Calu3 (cell line): ENCODE data around the gene ILF2. TPM values are rescaled to one million over a fixed set of nuclear protein-coding genes. Genes with fewer than 3 reads are reported as not detected.

Experiments used
- BruUV-seq: library from RNA; stranded (reverse); fragments of 400-500 nt; replicated peaks from 2 replicates; lab custom pipeline; 2021; lab: Mats Ljungman, UMichigan
- CTCF ChIA-PET: fragments of 300-600 bp; sonication (Branson Sonifier 250); formaldehyde crosslinking; loops from one replicate; lab custom pipeline; 2022; ENCODE audit warnings: antibody characterized with exemption; lab: Charles Lee
- DNase-seq: peaks from one replicate; pipeline ENCODE4 v3.0.0; 2022
- H3K27ac Mint-ChIP-seq: one replicate; pipeline ENCODE4 v1.8.0; 2022; ENCODE audit warnings: mixed read lengths; ENCODE audit not compliant: unreplicated experiment
- H3K27me3 Mint-ChIP-seq: one replicate; pipeline ENCODE4 v1.8.0; 2022; ENCODE audit warnings: mixed read lengths; ENCODE audit not compliant: unreplicated experiment
- H3K36me3 Mint-ChIP-seq: one replicate; pipeline ENCODE4 v1.8.0; 2022; ENCODE audit warnings: mild to moderate bottlenecking, moderate library complexity, mixed read lengths; ENCODE audit not compliant: insufficient read depth, unreplicated experiment
- H3K4me1 Mint-ChIP-seq: one replicate; pipeline ENCODE4 v1.8.0; 2022; ENCODE audit warnings: mild to moderate bottlenecking, low read depth, mixed read lengths; ENCODE audit not compliant: unreplicated experiment
- H3K4me3 Mint-ChIP-seq: one replicate; pipeline ENCODE4 v1.8.0; 2022; ENCODE audit warnings: mild to moderate bottlenecking, low read depth, moderate library complexity, mixed read lengths; ENCODE audit not compliant: unreplicated experiment
- H3K9me3 Mint-ChIP-seq: one replicate; pipeline ENCODE4 v1.8.0; 2022; ENCODE audit warnings: low read depth, mixed read lengths; ENCODE audit not compliant: unreplicated experiment
- CTCF ChIP-seq: fragments of 200-600 bp; IDR thresholded peaks from one replicate; pipeline ENCODE4 v1.8.0; 2022; ENCODE audit warnings: antibody characterized with exemption; ENCODE audit not compliant: unreplicated experiment
- intact Hi-C: fragments of 100-400 bp; cut with micrococcal nuclease; formaldehyde crosslinking; loops from one replicate; pipeline ENCODE4 v1.10.0; 2022; ENCODE audit not compliant: unreplicated experiment
- total RNA-seq: library from RNA; stranded (reverse); gene quantifications from 2 replicates; pipeline ENCODE4 v1.2.3, GENCODE V29; 2022

ILF2 gene
- total RNA-seq, 1 experiment from 2014 or later = 292 TPM

DNA sequence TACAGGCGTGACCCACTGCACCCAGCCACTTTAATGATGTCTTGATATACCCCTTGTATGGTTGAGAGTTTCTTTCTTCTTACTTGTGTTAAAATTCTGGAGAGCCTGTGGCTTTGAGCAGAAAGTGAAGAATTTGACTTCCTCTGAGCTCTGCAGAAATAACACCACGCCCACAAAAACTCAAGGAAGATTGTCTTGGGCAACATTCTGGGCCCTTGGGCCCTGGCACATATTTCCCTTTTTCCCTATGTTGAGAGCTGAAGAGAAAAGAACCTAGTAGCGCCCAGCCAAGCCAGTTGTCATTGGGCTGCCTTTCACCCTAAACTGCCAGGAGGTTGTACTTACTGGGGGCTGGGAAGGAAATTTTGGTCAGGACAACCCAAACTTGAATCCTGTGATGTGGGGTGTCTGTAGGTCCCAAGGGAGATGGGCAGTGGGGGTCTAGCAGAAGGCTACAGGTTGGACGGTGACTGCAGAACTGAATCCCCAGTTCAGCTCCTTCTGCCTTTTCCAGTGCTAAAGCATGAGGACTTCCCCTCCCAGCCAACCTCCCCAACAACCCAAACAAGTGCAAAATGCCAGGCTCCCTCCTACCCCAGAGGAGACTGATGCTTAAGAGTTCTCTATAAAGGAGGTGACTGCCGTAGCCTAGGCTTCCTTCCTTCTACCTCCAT, 24.0 kb downstream of the ILF2 start:
- no peak for DNase-seq
- peaks cover 65% of the 10 kb centered on the region for H3K36me3 Mint-ChIP-seq
- TF ChIP-seq CTCF = no peak
- no peaks in the 10 kb centered on the region for H3K4me1 Mint-ChIP-seq
- no peak overlapping the region for H3K4me3 Mint-ChIP-seq
- no TSS peak for BruUV-seq
- H3K27ac Mint-ChIP-seq = peak overlapping the region; percentile 30
- CTCF ChIA-PET = no interaction called here
- H3K9me3 Mint-ChIP-seq = no peaks in the 10 kb centered on the region
- no peaks in the 10 kb centered on the region for H3K27me3 Mint-ChIP-seq
- intact Hi-C loops = no loop called here

GRCh38 chr1:153643816-153644215, 27.0 kb downstream of the ILF2 start:
- no peaks in the 10 kb centered on the region for H3K9me3 Mint-ChIP-seq
- no peak overlapping the region for H3K4me3 Mint-ChIP-seq
- CTCF ChIA-PET = interaction anchor here (0.8 to 2.0 kb wide), 3 partner anchors 9 to 16 kb away, joined by 3 to 8 read pairs (median 5); partner anchors contain the start of genes S100A1 and S100A13
- BruUV-seq = no TSS peak
- intact Hi-C loops = no loop called here
- no peaks in the 10 kb centered on the region for H3K27me3 Mint-ChIP-seq
- no peak for DNase-seq
- H3K27ac Mint-ChIP-seq = no peak overlapping the region
- peaks cover 75% of the 10 kb centered on the region for H3K36me3 Mint-ChIP-seq
- H3K4me1 Mint-ChIP-seq = no peaks in the 10 kb centered on the region
- no peak for TF ChIP-seq CTCF

DNA sequence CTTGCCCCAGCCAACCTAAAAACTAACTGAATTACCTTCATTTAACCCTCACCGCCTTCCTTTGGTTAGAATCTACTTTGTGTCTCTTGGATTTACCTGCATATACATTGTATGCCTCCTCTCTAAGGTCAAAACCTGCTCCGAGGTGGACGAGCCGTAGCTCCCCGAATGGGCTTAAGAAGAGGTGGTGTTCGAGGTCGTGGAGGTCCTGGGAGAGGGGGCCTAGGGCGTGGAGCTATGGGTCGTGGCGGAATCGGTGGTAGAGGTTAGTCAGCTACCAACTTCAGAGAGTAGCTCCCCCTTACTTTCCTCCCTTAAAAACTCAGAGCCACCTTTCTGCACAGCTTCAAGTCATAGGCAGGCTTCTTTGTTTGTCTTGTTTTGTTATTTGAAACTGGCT, 27.7 kb downstream of the ILF2 start:
- no peaks in the 10 kb centered on the region for H3K27me3 Mint-ChIP-seq
- H3K4me3 Mint-ChIP-seq = no peak overlapping the region
- H3K9me3 Mint-ChIP-seq = no peaks in the 10 kb centered on the region
- no TSS peak for BruUV-seq
- H3K27ac Mint-ChIP-seq = no peak overlapping the region
- CTCF ChIA-PET = interaction anchor here (0.6 to 2.0 kb wide), 3 partner anchors 10 to 20 kb away, joined by 3 to 8 read pairs (median 4); partner anchors contain the start of genes S100A1 and S100A13
- intact Hi-C loops = no loop called here
- peaks cover 2% of the 10 kb centered on the region for H3K4me1 Mint-ChIP-seq
- TF ChIP-seq CTCF = no peak
- peaks cover 76% of the 10 kb centered on the region for H3K36me3 Mint-ChIP-seq
- DNase-seq = no peak

DNA sequence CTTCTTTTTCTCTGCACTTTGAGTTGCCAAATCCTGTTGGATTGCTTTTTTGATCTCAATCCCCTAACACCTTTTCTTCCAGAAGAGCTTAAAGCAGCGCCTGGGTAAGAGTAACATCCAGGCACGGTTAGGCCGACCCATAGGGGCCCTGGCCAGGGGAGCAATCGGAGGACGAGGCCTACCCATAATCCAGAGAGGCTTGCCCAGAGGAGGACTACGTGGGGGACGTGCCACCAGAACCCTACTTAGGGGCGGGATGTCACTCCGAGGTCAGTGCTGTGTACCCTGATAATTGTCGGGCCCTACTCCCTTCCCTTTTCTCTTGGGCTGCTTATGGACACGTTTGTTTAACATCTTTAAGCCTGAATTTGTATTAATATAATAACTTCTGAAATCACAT, 28.6 kb downstream of the ILF2 start:
- Mint-ChIP-seq H3K4me1 (peaks cover 11% of the 10 kb centered on the region), H3K27me3 (no peaks in the 10 kb centered on the region), H3K27ac (no peak overlapping the region), H3K36me3 (peaks cover 75% of the 10 kb centered on the region), H3K4me3 (no peak overlapping the region), H3K9me3 (no peaks in the 10 kb centered on the region)
- intact Hi-C loops = no loop called here
- BruUV-seq = no TSS peak
- TF ChIP-seq CTCF = no peak
- DNase-seq = no peak
- CTCF ChIA-PET = interaction anchor here (1.5 kb wide), 1 partner anchor 10 kb away, joined by 4 read pairs; no protein-coding TSS in a partner anchor
